ENCODE data around the gene CDHR3. TPM values are rescaled to one million over a fixed set of nuclear protein-coding genes. Genes with fewer than 3 reads are reported as not detected.

CDHR3 gene
- total and polyA plus RNA-seq, 2 donors (not counting 3 experiments of a cell fraction or from before 2014, with no cell fraction given) = 0.46 to 2.3 TPM

DNA sequence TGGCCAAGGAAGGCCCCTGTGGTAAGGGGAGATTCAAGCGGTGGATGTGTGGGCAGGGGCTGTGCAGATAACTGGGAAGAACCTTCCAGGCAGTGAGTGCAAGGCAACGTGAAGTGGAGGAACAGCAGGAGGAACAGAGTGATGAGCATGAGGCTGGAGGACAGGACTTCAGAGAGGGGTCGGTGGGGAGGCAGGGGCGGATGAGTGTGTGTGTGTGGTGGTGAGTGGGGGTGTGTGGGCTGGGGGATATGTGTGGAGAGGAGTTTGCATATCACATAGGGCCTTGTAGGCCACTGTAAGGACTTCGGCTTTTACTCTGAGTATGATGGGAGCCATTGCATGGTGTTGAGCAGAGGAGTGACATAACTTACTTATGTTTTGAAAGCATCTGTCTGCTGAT is 75.2 kb downstream of the CDHR3 start:
- Histone ChIP-seq H3K9ac (replicated peaks; ENCODE audit: extremely low read depth, insufficient read depth, low read length) (no peak overlapping the region), H3K79me2 (ENCODE audit: control insufficient read depth, insufficient read depth, low read length) (no peaks in the 10 kb centered on the region), H3K27ac (ENCODE audit: insufficient read depth, low read depth, low read length) (no peak overlapping the region), H3K9me1 (replicated peaks; ENCODE audit: control insufficient read depth, extremely low read depth, insufficient read depth, low read length) (no peaks in the 10 kb centered on the region), H3K4me2 (ENCODE audit: insufficient read depth, low read length) (no peak overlapping the region), H3K27me3 (ENCODE audit: control insufficient read depth in 2 of 2, insufficient read depth in 2 of 2, low read length in 2 of 2) (peaks cover under 1 to 2% of the 10 kb centered on the region in 2 experiments), H3K4me3 (replicated peaks in 1 of 3; ENCODE audit: insufficient read depth in 1 of 3, low read depth in 1 of 3, low read length in 3 of 3) (no peak overlapping the region), H3K36me3 (ENCODE audit: control insufficient read depth in 2 of 2, extremely low read depth in 1 of 2, insufficient read depth in 2 of 2, low read length in 2 of 2) (no peaks in the 10 kb centered on the region), H3K4me1 (ENCODE audit: control insufficient read depth, extremely low read depth, insufficient read depth, low read length) (no peaks in the 10 kb centered on the region), H2AFZ (ENCODE audit: low read depth, low read length) (no peak overlapping the region), H4K20me1 (replicated peaks; ENCODE audit: control insufficient read depth, extremely low read depth, insufficient read depth, low read length) (no peaks in the 10 kb centered on the region), H3K9me3 (replicated peaks; ENCODE audit: control insufficient read depth, insufficient read depth, low read length) (no peaks in the 10 kb centered on the region)
- CTCF ChIA-PET = interaction anchor here (1.0 to 2.8 kb wide), 5 partner anchors 9 to 273 kb away, joined by 3 to 7 read pairs (median 5); no protein-coding TSS in a partner anchor
- POLR2A ChIA-PET = no interaction called here
- no peak for DNase-seq (ENCODE audit: low read depth, low spot score)
- intact Hi-C loops (cut with micrococcal nuclease) (no loop called here), dilution Hi-C loops (cut with MboI; ENCODE audit: extremely low pct_ligation_motif_present, low sequenced_read_pairs) (no loop called here)
- TF ChIP-seq EZH2 (IDR thresholded peaks at IDR 0.05; ENCODE audit: borderline replicate concordance, low read depth, low read length, severe bottlenecking) (no peak), GATA2 (IDR thresholded peaks at IDR 0.05; ENCODE audit: insufficient read depth, insufficient read length, low read depth, low read length) (no peak), FOS (IDR thresholded peaks at IDR 0.05; ENCODE audit: borderline replicate concordance, insufficient read depth, low read length) (no peak), POLR2A (IDR thresholded peaks at IDR 0.05; ENCODE audit: low read depth, low read length) (no peak), MYC (IDR thresholded peaks at IDR 0.05; ENCODE audit: low read depth, low read length) (no peak)
- TF ChIP-seq, protein P1, sequence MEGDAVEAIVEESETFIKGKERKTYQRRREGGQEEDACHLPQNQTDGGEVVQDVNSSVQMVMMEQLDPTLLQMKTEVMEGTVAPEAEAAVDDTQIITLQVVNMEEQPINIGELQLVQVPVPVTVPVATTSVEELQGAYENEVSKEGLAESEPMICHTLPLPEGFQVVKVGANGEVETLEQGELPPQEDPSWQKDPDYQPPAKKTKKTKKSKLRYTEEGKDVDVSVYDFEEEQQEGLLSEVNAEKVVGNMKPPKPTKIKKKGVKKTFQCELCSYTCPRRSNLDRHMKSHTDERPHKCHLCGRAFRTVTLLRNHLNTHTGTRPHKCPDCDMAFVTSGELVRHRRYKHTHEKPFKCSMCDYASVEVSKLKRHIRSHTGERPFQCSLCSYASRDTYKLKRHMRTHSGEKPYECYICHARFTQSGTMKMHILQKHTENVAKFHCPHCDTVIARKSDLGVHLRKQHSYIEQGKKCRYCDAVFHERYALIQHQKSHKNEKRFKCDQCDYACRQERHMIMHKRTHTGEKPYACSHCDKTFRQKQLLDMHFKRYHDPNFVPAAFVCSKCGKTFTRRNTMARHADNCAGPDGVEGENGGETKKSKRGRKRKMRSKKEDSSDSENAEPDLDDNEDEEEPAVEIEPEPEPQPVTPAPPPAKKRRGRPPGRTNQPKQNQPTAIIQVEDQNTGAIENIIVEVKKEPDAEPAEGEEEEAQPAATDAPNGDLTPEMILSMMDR (IDR thresholded peaks at IDR 0.05; ENCODE audit: extremely low read depth in 1 of 2, insufficient read depth in 1 of 2, low read depth in 1 of 2, low read length in 2 of 2) = no peak
- TF ChIP-seq, protein P2, sequence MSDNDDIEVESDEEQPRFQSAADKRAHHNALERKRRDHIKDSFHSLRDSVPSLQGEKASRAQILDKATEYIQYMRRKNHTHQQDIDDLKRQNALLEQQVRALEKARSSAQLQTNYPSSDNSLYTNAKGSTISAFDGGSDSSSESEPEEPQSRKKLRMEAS (IDR thresholded peaks at IDR 0.05; ENCODE audit: insufficient read depth, insufficient read length) = no peak
- BruUV-seq (replicated peaks) = no TSS peak
- no peak for FAIRE-seq

Data from endothelial cell of umbilical vein (primary cell).